ENCODE data around the gene PFN4.
A peak's percentile ranks its signal among the peaks of the same experiment; 100 is the strongest.

PFN4 gene

GRCh38 chr2:24082787-24083566 lies 40.2 kb downstream of the PFN4 start:
- no peak for TF ChIP-seq CTCF (IDR thresholded peaks at IDR 0.05; ENCODE audit: low read depth, low read length, missing control alignments)
- H3K4me3 ChIP-seq (ENCODE audit: low read depth, low read length), result peak overlapping the region; percentile 71
- in situ Hi-C loops (cut with HindIII; ENCODE audit: low sequenced_read_pairs), result no loop called here
- no peak for DNase-seq (ENCODE audit: low read depth)

GRCh38 chr2:24080701-24081100 lies 42.4 kb downstream of the PFN4 start:
- no peak overlapping the region for H3K4me3 ChIP-seq (ENCODE audit: low read depth, low read length)
- in situ Hi-C loops (cut with HindIII; ENCODE audit: low sequenced_read_pairs), result no loop called here
- no peak for DNase-seq (ENCODE audit: low read depth)
- no peak for TF ChIP-seq CTCF (IDR thresholded peaks at IDR 0.05; ENCODE audit: low read depth, low read length, missing control alignments)

- DNase-seq (ENCODE audit: low read depth), result no peak
- TF ChIP-seq CTCF (IDR thresholded peaks at IDR 0.05; ENCODE audit: low read depth, low read length, missing control alignments), result no peak
- in situ Hi-C loops (cut with HindIII; ENCODE audit: low sequenced_read_pairs), result no loop called here
- H3K4me3 ChIP-seq (ENCODE audit: low read depth, low read length), result peak overlapping the region; percentile 98
Observed at GRCh38 chr2:24077879-24078278, 45.3 kb downstream of the PFN4 start.

GRCh38 chr2:24077535-24077877 lies 45.6 kb downstream of the PFN4 start:
- DNase-seq (ENCODE audit: low read depth), result no peak
- TF ChIP-seq CTCF (IDR thresholded peaks at IDR 0.05; ENCODE audit: low read depth, low read length, missing control alignments), result no peak
- H3K4me3 ChIP-seq (ENCODE audit: low read depth, low read length), result peak overlapping the region; percentile 98
- in situ Hi-C loops (cut with HindIII; ENCODE audit: low sequenced_read_pairs), result no loop called here

- no peak for TF ChIP-seq CTCF (IDR thresholded peaks at IDR 0.05; ENCODE audit: low read depth, low read length, missing control alignments)
- peak overlapping the region; percentile 98 for H3K4me3 ChIP-seq (ENCODE audit: low read depth, low read length)
- DNase-seq (ENCODE audit: low read depth), result no peak
- in situ Hi-C loops (cut with HindIII; ENCODE audit: low sequenced_read_pairs), result no loop called here
Observed at GRCh38 chr2:24076849-24077534, 46.1 kb downstream of the PFN4 start.

- H3K4me3 ChIP-seq (ENCODE audit: low read depth, low read length), result peak within 1 kb of the TSS; percentile 98
- no peak for TF ChIP-seq CTCF (IDR thresholded peaks at IDR 0.05; ENCODE audit: low read depth, low read length, missing control alignments)
- in situ Hi-C loops (cut with HindIII; ENCODE audit: low sequenced_read_pairs), result no loop called here
- peak; percentile 97 for DNase-seq (ENCODE audit: low read depth)
Observed at GRCh38 chr2:24075915-24076848, 47.0 kb downstream of the PFN4 start, which contains the start of gene SF3B6. TSS of gene SF3B6 (minus strand) at chr2:24076326. CDS start at chr2:24076229, 97 bp downstream.

All from astrocyte of the cerebellum (primary cell).